ENCODE results near the gene PLXNC1. TPM values are rescaled to one million over a fixed set of nuclear protein-coding genes. Genes with fewer than 3 reads are reported as not detected.

PLXNC1 gene
- total RNA-seq, 6 donors from 2014 or later = 14.1 to 51.3 (median 24.6) TPM

GRCh38 chr12:94209240-94209639, 60.9 kb downstream of the PLXNC1 start:
- no peaks in the 10 kb centered on the region for H3K27me3 ChIP-seq
- TF ChIP-seq CTCF (IDR thresholded peaks at IDR 0.05) (no peak), EP300 (IDR thresholded peaks at IDR 0.05) (no peak), POLR2A (IDR thresholded peaks at IDR 0.05) (no peak), POLR2AphosphoS5 (IDR thresholded peaks at IDR 0.05) (no peak)
- H3K9me3 ChIP-seq = no peaks in the 10 kb centered on the region
- DNase-seq = no peak
- WGBS, 2 donors = 83 to 92% methylated on average over 8 of the region's 8 CpGs
- H3K27ac ChIP-seq = peak overlapping the region in 2 of 4 donors; percentile 76 to 85
- H3K36me3 ChIP-seq = no peaks in the 10 kb centered on the region
- H3K4me3 ChIP-seq = no peak overlapping the region
- peaks cover 19 to 29% (median 22%) of the 10 kb centered on the region in 4 donors for H3K4me1 ChIP-seq
- ATAC-seq (ENCODE audit: low FRiP score in 2 of 2) = no peak

- no peaks in the 10 kb centered on the region for H3K27me3 ChIP-seq
- TF ChIP-seq POLR2A (IDR thresholded peaks at IDR 0.05) = no peak
- no peak for TF ChIP-seq POLR2AphosphoS5 (IDR thresholded peaks at IDR 0.05)
- no peak for TF ChIP-seq EP300 (IDR thresholded peaks at IDR 0.05)
- TF ChIP-seq CTCF (IDR thresholded peaks at IDR 0.05) = no peak
- H3K9me3 ChIP-seq = no peaks in the 10 kb centered on the region
- no peak for ATAC-seq (ENCODE audit: low FRiP score in 2 of 2)
- H3K4me1 ChIP-seq = peaks cover 3 to 19% (median 10%) of the 10 kb centered on the region in 4 donors
- no peak for DNase-seq
- no peak overlapping the region for H3K27ac ChIP-seq
- 65 to 72% methylated on average over 5 of the region's 5 CpGs for WGBS, 2 donors
- no peak overlapping the region for H3K4me3 ChIP-seq
- no peaks in the 10 kb centered on the region for H3K36me3 ChIP-seq
These were observed 62.6 kb downstream of the PLXNC1 start for GRCh38 chr12:94211021-94211420.

GRCh38 chr12:94218233-94218632, 69.9 kb downstream of the PLXNC1 start:
- H3K9me3 ChIP-seq = no peaks in the 10 kb centered on the region
- H3K36me3 ChIP-seq = peaks cover 0 to 9% (median 0%) of the 10 kb centered on the region in 4 donors
- WGBS, 2 donors = 64 to 96% methylated on average over 3 of the region's 3 CpGs
- no peak overlapping the region for H3K27ac ChIP-seq
- H3K27me3 ChIP-seq = no peaks in the 10 kb centered on the region
- H3K4me3 ChIP-seq = no peak overlapping the region
- DNase-seq (no peak), ATAC-seq (ENCODE audit: low FRiP score in 2 of 2) (no peak)
- TF ChIP-seq EP300 (IDR thresholded peaks at IDR 0.05) (no peak), POLR2A (IDR thresholded peaks at IDR 0.05) (no peak), CTCF (IDR thresholded peaks at IDR 0.05) (no peak), POLR2AphosphoS5 (IDR thresholded peaks at IDR 0.05) (no peak)
- H3K4me1 ChIP-seq = no peaks in the 10 kb centered on the region

- ATAC-seq (ENCODE audit: low FRiP score in 2 of 2) = no peak
- Histone ChIP-seq H3K36me3 (peaks cover 0 to 9% (median 0%) of the 10 kb centered on the region in 4 donors), H3K9me3 (no peaks in the 10 kb centered on the region), H3K27me3 (no peaks in the 10 kb centered on the region), H3K4me3 (no peak overlapping the region), H3K4me1 (no peaks in the 10 kb centered on the region), H3K27ac (no peak overlapping the region)
- WGBS, 2 donors = 95 to 96% methylated on average over 2 of the region's 2 CpGs
- no peak for TF ChIP-seq POLR2A (IDR thresholded peaks at IDR 0.05)
- no peak for TF ChIP-seq EP300 (IDR thresholded peaks at IDR 0.05)
- DNase-seq = no peak
These were observed 71.4 kb downstream of the PLXNC1 start for GRCh38 chr12:94219622-94220302.

GRCh38 chr12:94220804-94221203, 72.4 kb downstream of the PLXNC1 start:
- Histone ChIP-seq H3K36me3 (peaks cover 0 to 9% (median 0%) of the 10 kb centered on the region in 4 donors), H3K27ac (no peak overlapping the region), H3K4me3 (no peak overlapping the region), H3K4me1 (no peaks in the 10 kb centered on the region), H3K27me3 (no peaks in the 10 kb centered on the region), H3K9me3 (no peaks in the 10 kb centered on the region)
- TF ChIP-seq CTCF (IDR thresholded peaks at IDR 0.05) = no peak
- TF ChIP-seq POLR2AphosphoS5 (IDR thresholded peaks at IDR 0.05) = no peak
- no peak for TF ChIP-seq POLR2A (IDR thresholded peaks at IDR 0.05)
- no peak for TF ChIP-seq EP300 (IDR thresholded peaks at IDR 0.05)
- 94 to 98% methylated on average over 4 of the region's 5 CpGs for WGBS, 2 donors
- DNase-seq = no peak
- ATAC-seq (ENCODE audit: low FRiP score in 2 of 2) = no peak

All from upper lobe of left lung (tissue), 6 donors.